HG03064 (cell line): ENCODE measurements around the gene KRTAP5-10.
"Not testable (repeated sequence)": the region's sequence is repeated elsewhere in the genome, so short reads cannot be mapped to it uniquely, and the experiment has no call there.

Experiments used
- ATAC-seq: cut with Tn5 transposase; IDR thresholded peaks from one replicate; pipeline ENCODE4 v1.9.1; 2021; ENCODE audit warnings: low read depth; ENCODE audit not compliant: unreplicated experiment

Gene KRTAP5-10

DNA sequence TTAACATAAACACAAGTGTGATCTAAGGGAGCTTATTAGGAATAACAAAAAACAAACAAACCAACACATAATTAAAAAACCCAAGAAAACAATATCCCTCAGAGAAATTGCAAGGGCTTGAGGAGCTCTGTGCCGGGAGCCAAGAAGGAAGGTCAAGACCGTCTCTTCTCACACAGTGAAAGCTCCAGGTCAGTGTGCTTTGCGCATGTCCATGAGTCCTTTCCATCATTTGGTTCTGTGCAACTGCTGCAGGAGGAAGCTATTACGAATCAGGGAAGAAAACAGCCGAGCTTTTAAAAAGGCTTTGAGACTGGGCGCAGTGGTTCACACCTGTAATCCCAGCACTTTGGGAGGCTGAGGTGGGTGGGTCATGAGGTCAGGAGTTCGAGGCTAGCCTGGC, 23.0 kb upstream of the KRTAP5-10 start:
- no peak for ATAC-seq

GRCh38 chr11:71542879-71543777, 22.2 kb upstream of the KRTAP5-10 start:
- ATAC-seq, result no peak

DNA sequence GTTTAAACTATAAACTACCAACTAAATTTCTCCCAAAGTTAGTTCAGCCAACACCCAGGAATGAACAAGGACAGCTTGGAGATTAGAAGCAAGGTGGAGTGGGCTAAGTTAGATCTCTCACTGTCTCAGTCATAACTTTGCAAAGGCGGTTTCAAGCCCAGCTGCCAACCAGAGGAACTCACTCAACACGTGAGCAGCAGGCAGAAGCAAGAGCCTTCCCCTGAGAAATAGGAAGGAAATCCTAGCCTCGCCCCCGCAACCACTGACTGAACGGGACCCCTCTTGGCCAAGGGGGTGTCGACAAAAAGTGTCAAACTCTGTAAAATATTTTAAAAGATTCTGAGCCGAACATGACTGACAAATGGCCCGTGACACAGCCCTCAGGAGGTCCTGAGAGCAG, 21.5 kb upstream of the KRTAP5-10 start:
- no peak for ATAC-seq

DNA sequence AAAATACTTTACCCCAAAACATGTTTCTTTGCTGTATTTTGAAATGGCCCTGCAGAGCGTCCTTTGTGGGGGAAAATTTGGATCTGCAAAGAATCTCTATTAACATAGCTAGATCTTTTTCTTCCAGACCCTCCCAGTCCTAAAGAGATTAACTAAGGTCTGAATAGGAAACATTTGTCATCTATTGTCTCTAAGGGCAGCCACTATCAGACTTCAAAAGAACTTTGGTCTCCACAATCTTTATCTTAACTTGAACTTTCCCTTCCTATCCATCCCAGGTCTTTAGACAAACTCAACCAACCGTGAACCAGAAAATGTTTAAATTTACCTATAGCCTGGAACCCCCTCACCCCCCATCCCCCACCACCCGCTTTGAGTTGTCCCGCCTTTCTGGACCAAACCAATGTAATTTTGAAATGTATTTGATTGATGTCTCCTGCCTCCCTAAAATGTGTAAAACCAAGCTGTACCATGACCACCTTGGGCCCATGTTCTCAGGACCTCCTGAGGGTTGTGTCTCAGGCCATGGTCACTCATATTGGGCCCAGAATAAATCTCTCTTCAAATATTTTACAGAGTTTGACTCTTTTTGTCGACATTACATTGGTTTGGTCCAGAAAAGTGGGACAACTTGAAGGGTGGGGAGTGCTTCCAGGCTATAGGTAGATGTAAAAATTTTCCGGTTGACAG, 20.7 kb upstream of the KRTAP5-10 start:
- ATAC-seq, result no peak

GRCh38 chr11:71545405-71545966, 19.9 kb upstream of the KRTAP5-10 start:
- no peak for ATAC-seq

GRCh38 chr11:71548120-71548519, 17.2 kb upstream of the KRTAP5-10 start, which contains the start of gene KRTAP5-9:
Gene KRTAP5-9, plus strand, starts transcription at chr11:71548420. Its CDS starts 238 bp downstream, at chr11:71548658.
- ATAC-seq, result no peak

DNA sequence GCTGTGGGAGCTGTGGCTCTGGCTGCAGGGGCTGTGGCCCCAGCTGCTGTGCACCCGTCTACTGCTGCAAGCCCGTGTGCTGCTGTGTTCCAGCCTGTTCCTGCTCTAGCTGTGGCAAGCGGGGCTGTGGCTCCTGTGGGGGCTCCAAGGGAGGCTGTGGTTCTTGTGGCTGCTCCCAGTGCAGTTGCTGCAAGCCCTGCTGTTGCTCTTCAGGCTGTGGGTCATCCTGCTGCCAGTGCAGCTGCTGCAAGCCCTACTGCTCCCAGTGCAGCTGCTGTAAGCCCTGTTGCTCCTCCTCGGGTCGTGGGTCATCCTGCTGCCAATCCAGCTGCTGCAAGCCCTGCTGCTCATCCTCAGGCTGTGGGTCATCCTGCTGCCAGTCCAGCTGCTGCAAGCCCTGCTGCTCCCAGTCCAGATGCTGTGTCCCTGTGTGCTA, 16.6 kb upstream of the KRTAP5-10 start:
- no peak for ATAC-seq

GRCh38 chr11:71551711-71552110, 13.7 kb upstream of the KRTAP5-10 start:
- no peak for ATAC-seq

DNA sequence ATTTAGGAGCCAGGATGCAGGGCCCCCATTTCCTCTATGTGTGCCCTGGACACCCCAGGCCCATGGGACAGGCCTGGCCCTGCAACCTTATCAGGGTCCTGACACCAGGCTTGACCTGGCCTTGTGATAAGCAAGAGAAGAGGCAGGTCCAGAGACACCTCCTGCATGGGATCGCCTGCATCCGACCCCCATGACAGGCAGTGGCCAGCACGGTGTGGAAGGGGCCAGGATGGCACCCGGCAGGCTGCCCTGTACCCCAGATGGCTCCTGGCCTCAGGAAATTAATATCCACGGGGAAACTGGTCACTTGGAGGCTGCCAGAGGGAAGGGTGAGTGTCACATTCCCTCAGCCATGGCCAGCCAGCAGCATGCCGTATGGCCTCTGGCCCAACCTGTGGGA, 10.4 kb upstream of the KRTAP5-10 start:
- no peak for ATAC-seq

- no peak for ATAC-seq
Observed at GRCh38 chr11:71555508-71555907, 9.9 kb upstream of the KRTAP5-10 start.

- no peak for ATAC-seq
Observed at GRCh38 chr11:71556018-71556417, 9.3 kb upstream of the KRTAP5-10 start.

- no peak for ATAC-seq
Observed at GRCh38 chr11:71557257-71557656, 8.1 kb upstream of the KRTAP5-10 start.

DNA sequence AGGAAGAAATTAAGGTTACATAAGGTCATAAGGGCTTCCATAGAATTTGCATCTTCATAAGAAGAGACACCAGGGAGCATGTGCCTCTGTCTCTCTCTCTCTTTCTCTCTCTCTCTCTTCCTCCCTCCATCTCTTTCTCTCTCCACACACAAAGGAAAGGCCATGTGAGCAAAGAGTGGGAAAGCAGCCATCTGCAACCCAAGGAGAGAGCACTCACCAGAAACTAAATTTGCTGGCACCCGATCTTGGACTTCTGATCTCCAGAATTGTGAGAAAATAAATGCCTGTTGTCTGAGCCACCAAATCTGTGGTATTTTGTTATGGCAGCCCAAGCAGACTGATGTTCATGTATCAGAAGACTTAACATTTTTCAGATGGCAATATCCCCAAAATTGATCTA, 6.4 kb upstream of the KRTAP5-10 start:
- ATAC-seq, result no peak

GRCh38 chr11:71562120-71562519, 3.2 kb upstream of the KRTAP5-10 start:
- no peak for ATAC-seq

GRCh38 chr11:71563406-71563805, 2.0 kb upstream of the KRTAP5-10 start:
- ATAC-seq, result no peak

DNA sequence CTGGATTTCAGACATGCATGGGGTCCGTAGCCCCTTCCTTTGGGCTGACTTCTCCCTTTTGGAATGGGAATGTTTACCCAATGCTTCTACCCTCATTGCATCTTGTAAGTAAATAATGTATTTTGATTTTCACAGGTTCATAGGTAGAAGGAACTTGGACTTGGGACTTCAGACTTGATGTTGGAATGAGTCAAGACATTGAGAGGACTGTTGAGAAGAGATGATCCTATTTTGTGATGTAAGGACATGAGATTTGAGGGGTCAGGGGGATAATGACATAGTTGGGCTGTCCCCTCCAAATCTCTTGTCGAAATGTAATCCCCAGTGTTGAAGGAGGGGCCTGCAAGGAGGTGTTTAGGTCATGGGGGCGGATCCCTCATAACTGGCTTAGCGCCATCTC, 933 bp upstream of the KRTAP5-10 start:
- no peak for ATAC-seq

GRCh38 chr11:71566081-71566620, 788 bp downstream of the KRTAP5-10 start:
- no peak for ATAC-seq

DNA sequence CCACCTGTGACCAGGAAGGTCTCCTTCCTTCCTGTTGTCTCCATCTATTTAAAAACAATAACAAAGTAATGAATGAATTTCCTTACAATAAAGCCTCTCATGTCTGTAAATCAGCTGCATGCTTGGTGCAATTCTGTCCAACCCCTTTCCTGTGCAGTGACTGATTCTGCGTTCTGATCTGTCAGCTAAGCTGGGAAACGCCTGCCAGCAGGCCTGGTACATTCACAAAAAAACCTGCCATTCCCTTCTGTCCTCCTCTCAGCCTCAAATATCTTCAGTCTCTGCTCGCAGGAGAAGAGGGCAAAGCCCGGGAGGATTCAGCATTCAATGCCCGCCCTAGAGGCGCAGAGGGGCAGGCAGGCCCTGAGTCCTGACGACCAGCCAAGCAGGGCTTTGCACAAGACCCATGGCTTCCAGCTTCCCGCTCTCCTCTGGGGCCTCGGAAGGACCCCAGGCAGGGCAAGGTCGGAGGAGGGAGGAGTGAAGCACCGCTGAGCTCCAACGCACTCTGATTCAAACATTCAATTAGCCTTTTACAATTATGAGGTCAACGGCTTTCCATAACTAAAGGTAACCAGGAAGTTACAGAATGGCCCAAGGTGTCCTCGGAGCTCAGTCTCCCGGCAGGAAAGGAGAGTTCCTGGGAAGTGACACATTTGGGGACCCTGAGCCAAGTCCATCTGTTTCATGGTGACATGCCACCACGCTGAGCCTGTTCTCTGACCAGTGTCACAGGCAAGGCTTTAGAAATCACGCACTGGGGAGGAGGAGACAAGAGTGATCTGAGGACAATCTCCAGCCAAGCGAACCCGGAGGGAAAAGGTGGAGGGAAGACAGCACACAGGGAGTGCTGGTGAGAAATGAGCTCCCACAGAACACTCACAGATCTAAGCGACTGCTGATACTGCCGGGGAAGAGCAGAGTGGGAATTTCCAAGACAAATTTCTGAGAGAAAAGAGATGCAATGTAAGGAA, 1.6 kb downstream of the KRTAP5-10 start:
- not testable (repeated sequence) for ATAC-seq

GRCh38 chr11:71567633-71568032, 2.3 kb downstream of the KRTAP5-10 start:
- not testable (repeated sequence) for ATAC-seq
